Activated CD4-positive, alpha-beta T cell treated with anti-CD3 and anti-CD28 coated beads, Interleukin-2, amount 10 ng/mL, durations not matched to agents 7 days and 5 days (primary cell): ENCODE results near the gene TMEM45B. TPM values are rescaled to one million over a fixed set of nuclear protein-coding genes. Genes with fewer than 3 reads are reported as not detected.
A peak's percentile ranks its signal among the peaks of the same experiment; 100 is the strongest.
"Not testable (repeated sequence)": the region's sequence is repeated elsewhere in the genome, so short reads cannot be mapped to it uniquely, and the experiment has no call there.

ENCODE experiments used
- CTCF ChIA-PET: fragments of 350-600 bp; sonication (Branson Sonifier 250); formaldehyde crosslinking; loops from one replicate; lab custom pipeline; 2021; ENCODE audit warnings: antibody characterized with exemption; lab: Charles Lee
- POLR2A ChIA-PET: fragments of 350-600 bp; sonication (Branson Sonifier 250); formaldehyde crosslinking; loops from one replicate; lab custom pipeline; 2021; ENCODE audit warnings: antibody characterized with exemption; lab: Charles Lee
- DNase-seq: peaks from one replicate; pipeline ENCODE4 v3.0.0-alpha.2; 2020
- H3K27ac Mint-ChIP-seq: one replicate; pipeline ENCODE4 v1.8.0; 2021; ENCODE audit warnings: mild to moderate bottlenecking, moderate library complexity, mixed read lengths
- H3K27me3 Mint-ChIP-seq: one replicate; pipeline ENCODE4 v1.8.0; 2021; ENCODE audit warnings: mixed read lengths
- H3K36me3 Mint-ChIP-seq: one replicate; pipeline ENCODE4 v1.8.0; 2021; ENCODE audit warnings: low read depth, mixed read lengths
- H3K4me1 Mint-ChIP-seq: one replicate; pipeline ENCODE4 v1.8.0; 2021; ENCODE audit warnings: mixed read lengths
- H3K4me3 Mint-ChIP-seq: one replicate; pipeline ENCODE4 v1.8.0; 2021; ENCODE audit warnings: mild to moderate bottlenecking, moderate library complexity, mixed read lengths
- H3K9me3 Mint-ChIP-seq: one replicate; pipeline ENCODE4 v1.8.0; 2021; ENCODE audit warnings: mixed read lengths
- total RNA-seq, 2 experiments: library from RNA; stranded (reverse); gene quantifications; one replicate each; pipeline ENCODE4 v1.2.3, GENCODE V29; 2021

The TMEM45B gene
- total RNA-seq, 2 experiments from 2014 or later: 0.84 to 0.94 TPM

- no peak for DNase-seq
- Mint-ChIP-seq H3K9me3 (peaks cover 8% of the 10 kb centered on the region), H3K27me3 (peaks cover 5% of the 10 kb centered on the region), H3K36me3 (peaks cover 9% of the 10 kb centered on the region), H3K27ac (no peak overlapping the region), H3K4me1 (peaks cover 23% of the 10 kb centered on the region), H3K4me3 (no peak overlapping the region)
- CTCF ChIA-PET: no interaction called here
- POLR2A ChIA-PET: no interaction called here
These were observed 21.3 kb downstream of the TMEM45B start for GRCh38 chr11:129836979-129837378.

- CTCF ChIA-PET: no interaction called here
- H3K4me3 Mint-ChIP-seq: no peak overlapping the region
These were observed 24.6 kb downstream of the TMEM45B start for GRCh38 chr11:129840236-129840635.

GRCh38 chr11:129842138-129842537 is 26.5 kb downstream of the TMEM45B start:
- H3K9me3 Mint-ChIP-seq: peaks cover 15% of the 10 kb centered on the region
- H3K4me1 Mint-ChIP-seq: peaks cover 40% of the 10 kb centered on the region
- peaks cover 6% of the 10 kb centered on the region for H3K27me3 Mint-ChIP-seq
- DNase-seq: no peak
- H3K27ac Mint-ChIP-seq: peak overlapping the region; percentile 88
- ChIA-PET POLR2A (no interaction called here), CTCF (interaction anchor here (0.8 kb wide), 1 partner anchor 28 kb away, joined by 3 read pairs; no protein-coding TSS in a partner anchor)
- peaks cover 16% of the 10 kb centered on the region for H3K36me3 Mint-ChIP-seq
- H3K4me3 Mint-ChIP-seq: peak overlapping the region; percentile 44

More at GRCh38 chr11:129840236-129840635, 24.6 kb downstream of the TMEM45B start:
- POLR2A ChIA-PET: no interaction called here
- DNase-seq: no peak
- Mint-ChIP-seq H3K4me1 (peaks cover 31% of the 10 kb centered on the region), H3K36me3 (peaks cover 16% of the 10 kb centered on the region), H3K27me3 (peaks cover 6% of the 10 kb centered on the region), H3K27ac (peak overlapping the region; percentile 42), H3K9me3 (peaks cover 15% of the 10 kb centered on the region)

- Mint-ChIP-seq H3K27me3 (peaks cover 2% of the 10 kb centered on the region), H3K4me3 (no peak overlapping the region), H3K27ac (peak overlapping the region; percentile 27), H3K9me3 (peaks cover 9% of the 10 kb centered on the region), H3K36me3 (peaks cover 10% of the 10 kb centered on the region), H3K4me1 (peaks cover 31% of the 10 kb centered on the region)
- ChIA-PET POLR2A (no interaction called here), CTCF (no interaction called here)
- no peak for DNase-seq
These were observed 31.1 kb downstream of the TMEM45B start for GRCh38 chr11:129846508-129847335.

- H3K9me3 Mint-ChIP-seq, CTCF ChIA-PET, DNase-seq, POLR2A ChIA-PET, H3K36me3 Mint-ChIP-seq, H3K27ac Mint-ChIP-seq, H3K4me3 Mint-ChIP-seq, H3K27me3 Mint-ChIP-seq: not testable (repeated sequence)
- peaks cover 31% of the 10 kb centered on the region for H3K4me1 Mint-ChIP-seq
These were observed 31.7 kb downstream of the TMEM45B start for GRCh38 chr11:129847361-129847760.

- peak overlapping the region; percentile 32 for H3K27ac Mint-ChIP-seq
- ChIA-PET CTCF (no interaction called here), POLR2A (no interaction called here)
- no peaks in the 10 kb centered on the region for H3K9me3 Mint-ChIP-seq
- no peak for DNase-seq
- no peak overlapping the region for H3K4me3 Mint-ChIP-seq
- no peaks in the 10 kb centered on the region for H3K27me3 Mint-ChIP-seq
- H3K4me1 Mint-ChIP-seq: peaks cover 47% of the 10 kb centered on the region
- H3K36me3 Mint-ChIP-seq: peaks cover 12% of the 10 kb centered on the region
These were observed 33.9 kb downstream of the TMEM45B start for GRCh38 chr11:129849447-129850130.

- no peaks in the 10 kb centered on the region for H3K27me3 Mint-ChIP-seq
- DNase-seq: no peak
- peaks cover 21% of the 10 kb centered on the region for H3K36me3 Mint-ChIP-seq
- no peak overlapping the region for H3K4me3 Mint-ChIP-seq
- CTCF ChIA-PET: no interaction called here
- POLR2A ChIA-PET: no interaction called here
- H3K9me3 Mint-ChIP-seq: no peaks in the 10 kb centered on the region
- H3K4me1 Mint-ChIP-seq: peaks cover 47% of the 10 kb centered on the region
- peak overlapping the region; percentile 100 for H3K27ac Mint-ChIP-seq
These were observed 36.6 kb downstream of the TMEM45B start for GRCh38 chr11:129852125-129852740.

GRCh38 chr11:129853518-129854231 is 38.0 kb downstream of the TMEM45B start:
- ChIA-PET CTCF (interaction anchor here (2.3 kb wide), 1 partner anchor 10 kb away, joined by 12 read pairs; no protein-coding TSS in a partner anchor), POLR2A (no interaction called here)
- H3K36me3 Mint-ChIP-seq: peaks cover 28% of the 10 kb centered on the region
- no peaks in the 10 kb centered on the region for H3K27me3 Mint-ChIP-seq
- peaks cover 56% of the 10 kb centered on the region for H3K4me1 Mint-ChIP-seq
- peak; percentile 89 for DNase-seq
- H3K27ac Mint-ChIP-seq: peak overlapping the region; percentile 100
- peak overlapping the region; percentile 53 for H3K4me3 Mint-ChIP-seq
- H3K9me3 Mint-ChIP-seq: no peaks in the 10 kb centered on the region

GRCh38 chr11:129854232-129854805 is 38.7 kb downstream of the TMEM45B start:
- H3K4me1 Mint-ChIP-seq: peaks cover 63% of the 10 kb centered on the region
- POLR2A ChIA-PET: no interaction called here
- H3K27me3 Mint-ChIP-seq: no peaks in the 10 kb centered on the region
- peak overlapping the region; percentile 100 for H3K27ac Mint-ChIP-seq
- H3K4me3 Mint-ChIP-seq: peak overlapping the region; percentile 53
- CTCF ChIA-PET: interaction anchor here (2.3 kb wide), 1 partner anchor 10 kb away, joined by 12 read pairs; no protein-coding TSS in a partner anchor
- peaks cover 30% of the 10 kb centered on the region for H3K36me3 Mint-ChIP-seq
- no peak for DNase-seq
- H3K9me3 Mint-ChIP-seq: no peaks in the 10 kb centered on the region

GRCh38 chr11:129855086-129855485 is 39.4 kb downstream of the TMEM45B start:
- no peak for DNase-seq
- Mint-ChIP-seq H3K4me3 (no peak overlapping the region), H3K36me3 (peaks cover 37% of the 10 kb centered on the region), H3K27me3 (no peaks in the 10 kb centered on the region), H3K9me3 (no peaks in the 10 kb centered on the region), H3K27ac (peak overlapping the region; percentile 100), H3K4me1 (peaks cover 70% of the 10 kb centered on the region)
- ChIA-PET POLR2A (no interaction called here), CTCF (interaction anchor here (0.6 kb wide), 1 partner anchor 115 kb away, joined by 3 read pairs; no protein-coding TSS in a partner anchor)

GRCh38 chr11:129856036-129856435 is 40.4 kb downstream of the TMEM45B start:
- no peaks in the 10 kb centered on the region for H3K9me3 Mint-ChIP-seq
- ChIA-PET POLR2A (no interaction called here), CTCF (no interaction called here)
- H3K4me3 Mint-ChIP-seq: no peak overlapping the region
- H3K27ac Mint-ChIP-seq: peak overlapping the region; percentile 32
- peaks cover 44% of the 10 kb centered on the region for H3K36me3 Mint-ChIP-seq
- H3K4me1 Mint-ChIP-seq: peaks cover 75% of the 10 kb centered on the region
- no peak for DNase-seq
- no peaks in the 10 kb centered on the region for H3K27me3 Mint-ChIP-seq
